GM12878 (cell line): Measurements from ENCODE around the gene SV2B. TPM values are rescaled to one million over a fixed set of nuclear protein-coding genes. Genes with fewer than 3 reads are reported as not detected.

Experiments used
- ATAC-seq: fragments of 200-7000 bp; cut with Tn5 transposase; 3 replicates; pipeline ENCODE4 v1.9.1; 2020; ENCODE audit warnings: mild to moderate bottlenecking, moderate library complexity
- BruUV-seq: library from RNA; stranded (reverse); fragments of 400-500 nt; replicated peaks from 2 replicates; lab custom pipeline; 2021; lab: Mats Ljungman, UMichigan
- CTCF ChIA-PET: fragments of 300-600 bp; sonication (Branson Sonifier 250); formaldehyde crosslinking; extraction: SDS; loops from one replicate; lab custom pipeline; 2021; ENCODE audit warnings: inconsistent platforms; lab: Yijun Ruan, JAX
- POLR2A ChIA-PET: fragments of 350-600 bp; formaldehyde crosslinking; extraction: SDS; loops from one replicate; lab custom pipeline; 2021; ENCODE audit warnings: inconsistent platforms; lab: Charles Lee
- RAD21 ChIA-PET: fragments of 300-600 bp; sonication (Branson Sonifier 250); formaldehyde crosslinking; loops from one replicate; lab custom pipeline; 2023; ENCODE audit warnings: antibody characterized with exemption; ENCODE audit not compliant: unreplicated experiment; lab: Charles Lee
- SMC1A ChIA-PET: fragments of 300-600 bp; sonication (Branson Sonifier 250); formaldehyde crosslinking; loops from one replicate; lab custom pipeline; 2023; ENCODE audit not compliant: unreplicated experiment, uncharacterized antibody; lab: Charles Lee
- DNase-seq: peaks from one replicate; pipeline ENCODE4 v3.0.0-alpha.2; 2011; ENCODE audit warnings: low read depth, low spot score
- FAIRE-seq: peaks from 3 replicates; lab custom pipeline; 2011; peaks lifted over from hg19 to GRCh38; lab: Jason Lieb, UNC
- H2AFZ ChIP-seq: 2 replicates; pipeline ENCODE4 v1.6.0; 2011; ENCODE audit warnings: low read depth, low read length, control low read depth; ENCODE audit not compliant: control insufficient read depth
- H3K27ac ChIP-seq: 2 replicates; pipeline ENCODE4 v1.5.1; 2011; ENCODE audit warnings: control low read depth; ENCODE audit not compliant: control insufficient read depth, insufficient read depth
- H3K27me3 ChIP-seq, 2 experiments: replicated peaks in 1 of 2; 2 replicates each; pipeline versions ENCODE4 v1.6.0 to v1.6.1; 2011; ENCODE audit warnings: low read length in 1 of 2; ENCODE audit not compliant: control insufficient read depth in 2 of 2, insufficient read depth in 2 of 2
- H3K36me3 ChIP-seq, 2 experiments: 2 replicates each; pipeline ENCODE4 v1.5.1; 2011; ENCODE audit warnings: low read length in 1 of 2; ENCODE audit not compliant: control insufficient read depth in 2 of 2, insufficient read depth in 2 of 2
- H3K4me1 ChIP-seq: 2 replicates; pipeline ENCODE4 v1.6.1; 2011; ENCODE audit warnings: mild to moderate bottlenecking, low read length, moderate library complexity, mixed read lengths; ENCODE audit not compliant: control insufficient read depth, insufficient read depth
- H3K4me2 ChIP-seq: 2 replicates; pipeline ENCODE4 v1.6.0; 2011; ENCODE audit warnings: control low read depth; ENCODE audit not compliant: control insufficient read depth, insufficient read depth
- H3K4me3 ChIP-seq: fragments of 200-600 bp; sonication (generic); 2 replicates; pipeline ENCODE4 v1.5.1; 2016
- H3K79me2 ChIP-seq: 2 replicates; pipeline ENCODE4 v1.6.0; 2011; ENCODE audit warnings: low read length; ENCODE audit not compliant: control insufficient read depth, insufficient read depth
- H3K9ac ChIP-seq: 2 replicates; pipeline ENCODE4 v1.8.0; 2011; ENCODE audit warnings: low read length, control low read depth, mixed read lengths; ENCODE audit not compliant: control insufficient read depth, insufficient read depth
- H3K9me3 ChIP-seq: replicated peaks from 3 replicates; pipeline ENCODE4 v1.5.1; 2011; ENCODE audit warnings: mild to moderate bottlenecking, low read length; ENCODE audit not compliant: control insufficient read depth, insufficient read depth
- H4K20me1 ChIP-seq: 2 replicates; pipeline ENCODE4 v1.6.0; 2011; ENCODE audit not compliant: control insufficient read depth, insufficient read depth
- POU2F2 ChIP-seq: IDR thresholded peaks from 3 replicates; pipeline ENCODE4 v1.6.1; 2011; ENCODE audit warnings: low read depth, mild to moderate bottlenecking, low read length, borderline replicate concordance
- SMC3 ChIP-seq: IDR thresholded peaks from 2 replicates; pipeline ENCODE4 v1.6.1; 2011; ENCODE audit warnings: low read length, improper control_type of control experiment, borderline replicate concordance
- SPI1 ChIP-seq: IDR thresholded peaks from 2 replicates; pipeline ENCODE4 v1.6.1; 2011; ENCODE audit warnings: low read depth, mild to moderate bottlenecking, low read length, moderate library complexity, borderline replicate concordance; ENCODE audit not compliant: insufficient read depth
- ZNF622 ChIP-seq: fragments of 450-650 bp; IDR thresholded peaks from 2 replicates; pipeline ENCODE4 v1.6.1; 2017; ENCODE audit warnings: mild to moderate bottlenecking, inconsistent platforms
- ZSCAN29 ChIP-seq: fragments of 450-650 bp; IDR thresholded peaks from 2 replicates; pipeline ENCODE4 v1.6.1; 2017; ENCODE audit warnings: mild to moderate bottlenecking, moderate library complexity
- WGBS: methylation state at CpG from one replicate; pipeline ENCODE4 v1.1.6; 2016; ENCODE audit warnings: low lambda C conversion rate; ENCODE audit not compliant: insufficient replicate concordance, insufficient coverage; ENCODE audit errors: missing lambda C conversion rate; 5-methylcytosine and 5-hydroxymethylcytosine counted together
- in situ Hi-C: fragments of 300-500 bp; cut with MboI; formaldehyde crosslinking; loops from 9 replicates; pipeline ENCODE4 v1.14.3; 2018; ENCODE audit warnings: mixed read lengths
- intact Hi-C: fragments of 100-400 bp; cut with micrococcal nuclease; formaldehyde crosslinking; loops from one replicate; pipeline ENCODE4 v1.14.2; 2022; ENCODE audit not compliant: unreplicated experiment
- polyA plus RNA-seq, 11 experiments: library from polyadenylated mRNA; depleted of rRNA in 4 of 11; unstranded in 6 of 11; stranded (reverse) in 5 of 11; fragments of >200 nt; fragmentation: Nextera tagmentation in 4 of 11; fragmentation: Illumina TruSeq in 1 of 11; extraction: Ambion mirVana in 4 of 11; extraction: Trizol in 1 of 11; gene quantifications; 1 replicate in 1 of 11; 2 replicates in 10 of 11; pipeline versions ENCODE4 v1.2.1 to v1.2.3, GENCODE V29; 2011 to 2016; ENCODE audit warnings: inconsistent platforms in 2 of 11, missing spikeins in 2 of 11, low read depth in 1 of 11
- total RNA-seq, 4 experiments: library from RNA; depleted of rRNA in 3 of 4; stranded (reverse); fragments of >200 nt in 3 of 4; fragmentation: Illumina TruSeq in 1 of 4; extraction: Trizol in 1 of 4; gene quantifications; 2 replicates each; pipeline versions ENCODE4 v1.2.1 to v1.2.3, GENCODE V29; 2013 to 2021
- TF ChIP-seq, protein P1 (sequence below): IDR thresholded peaks from 2 replicates; pipeline ENCODE4 v1.6.1; 2011; ENCODE audit warnings: borderline replicate concordance, low read depth, mild to moderate bottlenecking, moderate library complexity, low read length; ENCODE audit not compliant: insufficient read depth, poor library complexity, severe bottlenecking
- TF ChIP-seq, protein P2 (sequence below): fragments of 450-650 bp; formaldehyde crosslinking; IDR thresholded peaks from 2 replicates; pipeline ENCODE4 v1.4.0; 2020; ENCODE audit warnings: mild to moderate bottlenecking, moderate library complexity

Gene SV2B
- total and polyA plus RNA-seq, 10 of the 15 experiments (the other 5 are each of a cell fraction or from before 2014, with no cell fraction given), result 0.03 to 1.7 (median 1.3) TPM

DNA sequence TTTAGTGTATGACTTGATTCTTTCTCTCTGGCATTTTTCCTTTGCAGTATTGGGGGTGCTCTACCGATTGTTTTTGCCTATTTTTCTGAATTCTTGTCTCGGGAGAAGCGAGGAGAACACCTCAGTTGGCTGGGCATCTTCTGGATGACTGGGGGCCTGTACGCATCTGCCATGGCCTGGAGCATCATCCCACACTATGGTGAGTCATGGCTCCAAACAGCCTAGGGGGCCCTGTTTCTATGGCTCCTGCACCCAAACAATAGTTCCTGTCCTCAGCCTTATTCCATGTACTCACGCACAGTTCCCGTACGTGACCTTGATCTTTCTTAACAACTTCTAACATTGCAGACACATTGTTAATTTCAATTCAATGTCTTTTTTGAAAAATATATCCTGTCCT lies 152.3 kb downstream of the SV2B start:
- Histone ChIP-seq H3K79me2 (no peaks in the 10 kb centered on the region), H4K20me1 (no peaks in the 10 kb centered on the region), H3K4me2 (no peak overlapping the region), H2AFZ (no peak overlapping the region), H3K36me3 (no peaks in the 10 kb centered on the region), H3K27me3 (no peaks in the 10 kb centered on the region), H3K9ac (no peak overlapping the region), H3K9me3 (no peaks in the 10 kb centered on the region), H3K4me1 (no peaks in the 10 kb centered on the region), H3K27ac (no peak overlapping the region), H3K4me3 (no peak overlapping the region)
- TF ChIP-seq SPI1 (no peak), SMC3 (no peak), ZSCAN29 (no peak), POU2F2 (no peak), ZNF622 (no peak)
- TF ChIP-seq, protein P1, sequence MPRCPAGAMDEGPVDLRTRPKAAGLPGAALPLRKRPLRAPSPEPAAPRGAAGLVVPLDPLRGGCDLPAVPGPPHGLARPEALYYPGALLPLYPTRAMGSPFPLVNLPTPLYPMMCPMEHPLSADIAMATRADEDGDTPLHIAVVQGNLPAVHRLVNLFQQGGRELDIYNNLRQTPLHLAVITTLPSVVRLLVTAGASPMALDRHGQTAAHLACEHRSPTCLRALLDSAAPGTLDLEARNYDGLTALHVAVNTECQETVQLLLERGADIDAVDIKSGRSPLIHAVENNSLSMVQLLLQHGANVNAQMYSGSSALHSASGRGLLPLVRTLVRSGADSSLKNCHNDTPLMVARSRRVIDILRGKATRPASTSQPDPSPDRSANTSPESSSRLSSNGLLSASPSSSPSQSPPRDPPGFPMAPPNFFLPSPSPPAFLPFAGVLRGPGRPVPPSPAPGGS, result no peak
- TF ChIP-seq, protein P2, sequence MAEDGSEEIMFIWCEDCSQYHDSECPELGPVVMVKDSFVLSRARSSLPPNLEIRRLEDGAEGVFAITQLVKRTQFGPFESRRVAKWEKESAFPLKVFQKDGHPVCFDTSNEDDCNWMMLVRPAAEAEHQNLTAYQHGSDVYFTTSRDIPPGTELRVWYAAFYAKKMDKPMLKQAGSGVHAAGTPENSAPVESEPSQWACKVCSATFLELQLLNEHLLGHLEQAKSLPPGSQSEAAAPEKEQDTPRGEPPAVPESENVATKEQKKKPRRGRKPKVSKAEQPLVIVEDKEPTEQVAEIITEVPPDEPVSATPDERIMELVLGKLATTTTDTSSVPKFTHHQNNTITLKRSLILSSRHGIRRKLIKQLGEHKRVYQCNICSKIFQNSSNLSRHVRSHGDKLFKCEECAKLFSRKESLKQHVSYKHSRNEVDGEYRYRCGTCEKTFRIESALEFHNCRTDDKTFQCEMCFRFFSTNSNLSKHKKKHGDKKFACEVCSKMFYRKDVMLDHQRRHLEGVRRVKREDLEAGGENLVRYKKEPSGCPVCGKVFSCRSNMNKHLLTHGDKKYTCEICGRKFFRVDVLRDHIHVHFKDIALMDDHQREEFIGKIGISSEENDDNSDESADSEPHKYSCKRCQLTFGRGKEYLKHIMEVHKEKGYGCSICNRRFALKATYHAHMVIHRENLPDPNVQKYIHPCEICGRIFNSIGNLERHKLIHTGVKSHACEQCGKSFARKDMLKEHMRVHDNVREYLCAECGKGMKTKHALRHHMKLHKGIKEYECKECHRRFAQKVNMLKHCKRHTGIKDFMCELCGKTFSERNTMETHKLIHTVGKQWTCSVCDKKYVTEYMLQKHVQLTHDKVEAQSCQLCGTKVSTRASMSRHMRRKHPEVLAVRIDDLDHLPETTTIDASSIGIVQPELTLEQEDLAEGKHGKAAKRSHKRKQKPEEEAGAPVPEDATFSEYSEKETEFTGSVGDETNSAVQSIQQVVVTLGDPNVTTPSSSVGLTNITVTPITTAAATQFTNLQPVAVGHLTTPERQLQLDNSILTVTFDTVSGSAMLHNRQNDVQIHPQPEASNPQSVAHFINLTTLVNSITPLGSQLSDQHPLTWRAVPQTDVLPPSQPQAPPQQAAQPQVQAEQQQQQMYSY, result no peak
- SMC1A ChIA-PET, result no interaction called here
- CTCF ChIA-PET, result no interaction called here
- FAIRE-seq (no peak), ATAC-seq (no peak), DNase-seq (no peak)
- WGBS, result 49% methylated on average over 7 of the region's 7 CpGs
- intact Hi-C loops, result no loop called here
- BruUV-seq, result no TSS peak
- POLR2A ChIA-PET, result no interaction called here
- in situ Hi-C loops, result no loop called here
- RAD21 ChIA-PET, result no interaction called here
